OCI-LY1 (cell line): Measurements from ENCODE around the gene EIPR1.

Source experiments
- H2AFZ ChIP-seq: fragments of 200-600 bp; sonication (generic), shearing (Covaris generic); 2 replicates; pipeline ENCODE4 v1.6.0; 2014; ENCODE audit warnings: antibody characterized with exemption, mild to moderate bottlenecking, low read length
- H3F3A ChIP-seq: fragments of 200-600 bp; sonication (generic), shearing (Covaris generic); 2 replicates; pipeline ENCODE4 v1.6.0; 2014; ENCODE audit warnings: mild to moderate bottlenecking, antibody characterized with exemption, low read length, moderate library complexity; ENCODE audit not compliant: insufficient read depth
- H3K27ac ChIP-seq: fragments of 200-600 bp; sonication (generic); 2 replicates; pipeline ENCODE4 v1.5.1; 2014; ENCODE audit warnings: low read length, mixed run types, mild to moderate bottlenecking, low read depth; ENCODE audit not compliant: poor library complexity, severe bottlenecking
- H3K27me3 ChIP-seq: fragments of 200-600 bp; sonication (generic); 2 replicates; pipeline ENCODE4 v1.6.0; 2014; ENCODE audit warnings: antibody characterized with exemption, mild to moderate bottlenecking, low read length, moderate library complexity; ENCODE audit not compliant: insufficient read depth
- H3K36me3 ChIP-seq: fragments of 200-600 bp; sonication (generic); 2 replicates; pipeline ENCODE4 v1.6.1; 2014; ENCODE audit warnings: mild to moderate bottlenecking, antibody characterized with exemption, low read length, moderate library complexity, mixed read lengths; ENCODE audit not compliant: insufficient read depth
- H3K4me1 ChIP-seq: fragments of 200-600 bp; sonication (generic); 2 replicates; pipeline ENCODE4 v1.5.1; 2014; ENCODE audit warnings: mild to moderate bottlenecking, low read length, moderate library complexity; ENCODE audit not compliant: insufficient read depth, severe bottlenecking
- H3K4me2 ChIP-seq: fragments of 200-600 bp; sonication (generic), shearing (Covaris generic); 2 replicates; pipeline ENCODE4 v1.6.1; 2014; ENCODE audit warnings: low read length
- H3K4me3 ChIP-seq: fragments of 200-600 bp; sonication (generic); 2 replicates; pipeline ENCODE4 v1.5.1; 2014; ENCODE audit warnings: low read length, low read depth, mild to moderate bottlenecking, mixed read lengths; ENCODE audit not compliant: poor library complexity, severe bottlenecking
- H3K79me2 ChIP-seq: fragments of 200-600 bp; shearing (Covaris generic); 2 replicates; pipeline ENCODE4 v1.6.1; 2016; ENCODE audit warnings: mixed run types, low read length, mixed read lengths; ENCODE audit not compliant: insufficient read depth
- H3K9ac ChIP-seq: fragments of 200-600 bp; sonication (generic), shearing (Covaris generic); 2 replicates; pipeline ENCODE4 v1.6.1; 2014; ENCODE audit warnings: mild to moderate bottlenecking, low read length, mixed read lengths
- H3K9me2 ChIP-seq: fragments of 200-600 bp; sonication (generic), shearing (Covaris generic); 2 replicates; pipeline ENCODE4 v1.6.1; 2014; ENCODE audit warnings: low read depth, mild to moderate bottlenecking, low read length, mixed read lengths
- H3K9me3 ChIP-seq: fragments of 200-600 bp; shearing (Covaris generic); 2 replicates; pipeline ENCODE4 v1.6.1; 2014; ENCODE audit warnings: low read length, mixed read lengths
- H4K20me1 ChIP-seq: fragments of 200-600 bp; sonication (generic), shearing (Covaris generic); 2 replicates; pipeline ENCODE4 v1.6.0; 2016; ENCODE audit warnings: mild to moderate bottlenecking, low read length; ENCODE audit not compliant: insufficient read depth
- EZH2 ChIP-seq: fragments of 200-600 bp; sonication (generic), shearing (Covaris generic); IDR thresholded peaks from 2 replicates; pipeline ENCODE4 v1.8.0; 2017; ENCODE audit warnings: borderline replicate concordance, mixed run types, mild to moderate bottlenecking, antibody characterized with exemption, low read length, moderate library complexity, mixed read lengths
- TF ChIP-seq, protein P1 (sequence below): fragments of 200-600 bp; sonication (generic), shearing (Covaris generic); IDR thresholded peaks from 2 replicates; pipeline ENCODE4 v1.5.1; 2017; ENCODE audit warnings: mild to moderate bottlenecking, antibody characterized with exemption, low read length, moderate library complexity, mixed read lengths

EIPR1 gene

GRCh38 chr2:3406501-3406900 lies 28.9 kb upstream of the EIPR1 start:
- Histone ChIP-seq H3F3A (no peaks in the 10 kb centered on the region), H4K20me1 (no peaks in the 10 kb centered on the region), H3K9ac (no peak overlapping the region), H3K4me2 (no peak overlapping the region), H3K27ac (no peak overlapping the region), H3K9me2 (no peaks in the 10 kb centered on the region), H3K4me1 (peaks cover 19% of the 10 kb centered on the region), H3K9me3 (no peaks in the 10 kb centered on the region), H3K36me3 (peaks cover 62% of the 10 kb centered on the region), H3K27me3 (no peaks in the 10 kb centered on the region), H2AFZ (no peak overlapping the region), H3K79me2 (no peaks in the 10 kb centered on the region), H3K4me3 (no peak overlapping the region)
- TF ChIP-seq EZH2, result no peak
- TF ChIP-seq, protein P1, sequence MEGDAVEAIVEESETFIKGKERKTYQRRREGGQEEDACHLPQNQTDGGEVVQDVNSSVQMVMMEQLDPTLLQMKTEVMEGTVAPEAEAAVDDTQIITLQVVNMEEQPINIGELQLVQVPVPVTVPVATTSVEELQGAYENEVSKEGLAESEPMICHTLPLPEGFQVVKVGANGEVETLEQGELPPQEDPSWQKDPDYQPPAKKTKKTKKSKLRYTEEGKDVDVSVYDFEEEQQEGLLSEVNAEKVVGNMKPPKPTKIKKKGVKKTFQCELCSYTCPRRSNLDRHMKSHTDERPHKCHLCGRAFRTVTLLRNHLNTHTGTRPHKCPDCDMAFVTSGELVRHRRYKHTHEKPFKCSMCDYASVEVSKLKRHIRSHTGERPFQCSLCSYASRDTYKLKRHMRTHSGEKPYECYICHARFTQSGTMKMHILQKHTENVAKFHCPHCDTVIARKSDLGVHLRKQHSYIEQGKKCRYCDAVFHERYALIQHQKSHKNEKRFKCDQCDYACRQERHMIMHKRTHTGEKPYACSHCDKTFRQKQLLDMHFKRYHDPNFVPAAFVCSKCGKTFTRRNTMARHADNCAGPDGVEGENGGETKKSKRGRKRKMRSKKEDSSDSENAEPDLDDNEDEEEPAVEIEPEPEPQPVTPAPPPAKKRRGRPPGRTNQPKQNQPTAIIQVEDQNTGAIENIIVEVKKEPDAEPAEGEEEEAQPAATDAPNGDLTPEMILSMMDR, result no peak

DNA sequence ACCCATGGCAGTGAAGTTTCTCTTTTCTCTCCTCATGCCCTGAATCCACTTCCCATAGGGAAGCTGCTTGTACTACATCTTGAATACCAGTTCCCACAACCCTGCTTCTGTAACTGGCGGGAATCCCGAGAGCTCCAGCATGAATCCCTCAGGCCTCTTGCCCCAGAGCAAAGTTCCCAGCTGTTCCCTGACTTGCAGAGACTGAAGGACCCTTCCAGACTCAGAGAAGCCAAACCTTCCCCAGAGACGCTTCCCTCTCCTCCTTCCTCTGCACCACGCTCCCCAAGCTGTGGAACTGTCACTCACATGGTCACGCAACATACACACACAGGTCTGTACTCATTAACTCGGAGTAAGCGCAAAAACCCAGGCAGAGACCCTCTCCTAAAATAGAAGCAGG lies 28.3 kb upstream of the EIPR1 start:
- H3K4me1 ChIP-seq, result peaks cover 19% of the 10 kb centered on the region
- no peaks in the 10 kb centered on the region for H3F3A ChIP-seq
- H3K9ac ChIP-seq, result no peak overlapping the region
- H3K27me3 ChIP-seq, result no peaks in the 10 kb centered on the region
- H3K27ac ChIP-seq, result no peak overlapping the region
- peaks cover 63% of the 10 kb centered on the region for H3K36me3 ChIP-seq
- H2AFZ ChIP-seq, result no peak overlapping the region
- no peaks in the 10 kb centered on the region for H4K20me1 ChIP-seq
- H3K9me2 ChIP-seq, result no peaks in the 10 kb centered on the region
- H3K4me2 ChIP-seq, result no peak overlapping the region
- H3K4me3 ChIP-seq, result no peak overlapping the region
- H3K9me3 ChIP-seq, result no peaks in the 10 kb centered on the region
- no peak for TF ChIP-seq EZH2
- TF ChIP-seq, protein P1, result no peak
- H3K79me2 ChIP-seq, result no peaks in the 10 kb centered on the region

DNA sequence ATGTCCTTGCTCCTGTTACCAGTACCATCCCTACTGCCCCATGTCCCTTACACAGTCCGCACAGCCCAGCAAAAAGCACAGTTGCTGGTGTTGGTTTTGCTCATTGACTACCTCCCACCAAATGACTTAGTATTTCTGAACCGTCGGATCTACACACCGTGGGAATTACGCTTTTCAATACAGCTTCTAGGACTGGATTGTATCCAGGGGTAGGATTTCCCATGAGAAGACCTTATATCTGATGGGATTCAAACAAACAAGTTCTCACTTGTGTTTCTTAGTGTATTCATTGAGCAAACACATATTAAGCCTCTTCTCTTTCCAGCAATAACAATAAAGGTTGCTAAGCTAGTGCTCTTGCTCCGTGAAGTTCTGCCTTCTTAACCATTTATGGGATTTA lies 27.7 kb upstream of the EIPR1 start:
- Histone ChIP-seq H3K4me2 (no peak overlapping the region), H2AFZ (no peak overlapping the region), H4K20me1 (no peaks in the 10 kb centered on the region), H3K9me2 (no peaks in the 10 kb centered on the region), H3K9me3 (no peaks in the 10 kb centered on the region), H3K9ac (no peak overlapping the region), H3K4me3 (no peak overlapping the region), H3K4me1 (peaks cover 19% of the 10 kb centered on the region), H3K79me2 (no peaks in the 10 kb centered on the region), H3K36me3 (peaks cover 63% of the 10 kb centered on the region), H3K27ac (no peak overlapping the region), H3F3A (no peaks in the 10 kb centered on the region), H3K27me3 (no peaks in the 10 kb centered on the region)
- TF ChIP-seq, protein P1, result no peak
- TF ChIP-seq EZH2, result no peak
